CD4-positive, alpha-beta T cell treated with Interleukin-12 subunit alpha and Interleukin-12 subunit beta, for 1 hour (primary cell): Measurements from ENCODE around the gene PPIH.
A peak's percentile ranks its signal among the peaks of the same experiment; 100 is the strongest.
"Not testable (repeated sequence)": the region's sequence is repeated elsewhere in the genome, so short reads cannot be mapped to it uniquely, and the experiment has no call there.

Experiments
- DNase-seq: peaks from one replicate; pipeline ENCODE4 v3.0.0-alpha.2; 2020

Gene PPIH

DNA sequence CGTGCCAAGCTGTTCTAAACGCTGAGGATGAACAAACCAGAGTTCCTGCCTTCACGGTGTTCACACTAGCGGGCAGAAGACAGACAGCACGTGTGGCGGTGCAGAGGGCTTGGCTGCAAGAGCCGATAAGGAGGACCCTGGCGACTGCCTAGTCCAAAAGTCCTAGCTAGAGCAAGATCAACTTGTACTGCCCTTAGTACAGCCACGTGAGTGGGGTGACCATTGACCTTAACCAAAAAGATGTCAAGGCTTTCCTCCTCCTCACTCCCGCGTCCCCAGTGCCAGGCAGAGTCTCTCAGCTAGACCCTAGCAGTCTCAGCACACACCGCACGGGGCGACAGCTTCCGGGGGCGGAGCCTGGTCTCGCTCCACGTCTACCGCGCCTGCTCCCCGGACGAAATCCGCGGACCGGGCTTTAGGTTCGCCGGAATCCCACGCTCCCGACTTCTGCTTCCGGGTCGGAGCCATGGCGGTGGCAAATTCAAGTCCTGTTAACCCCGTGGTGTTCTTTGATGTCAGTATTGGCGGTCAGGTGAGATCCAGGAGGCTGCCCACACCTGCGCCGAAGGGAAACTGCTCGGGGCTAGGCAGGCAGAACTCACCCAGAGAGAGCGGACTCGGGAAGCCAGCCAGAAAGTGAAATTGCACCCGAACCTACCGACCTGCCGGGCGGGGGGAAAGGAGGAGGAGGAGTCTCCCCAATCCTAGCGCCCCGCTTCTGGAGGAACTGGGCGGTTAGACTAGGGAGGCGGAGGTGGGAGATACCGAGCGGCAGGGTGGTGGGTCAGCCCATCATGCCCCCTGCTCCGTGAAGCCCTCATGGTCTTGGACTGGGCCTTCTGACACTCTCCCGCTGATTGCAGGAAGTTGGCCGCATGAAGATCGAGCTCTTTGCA, at the start of gene PPIH:
TSS of gene PPIH (plus strand) at position 443 of the 896 bp plus-strand sequence. CDS start at position 467, 24 bp downstream.
- peak; percentile 93 for DNase-seq

DNA sequence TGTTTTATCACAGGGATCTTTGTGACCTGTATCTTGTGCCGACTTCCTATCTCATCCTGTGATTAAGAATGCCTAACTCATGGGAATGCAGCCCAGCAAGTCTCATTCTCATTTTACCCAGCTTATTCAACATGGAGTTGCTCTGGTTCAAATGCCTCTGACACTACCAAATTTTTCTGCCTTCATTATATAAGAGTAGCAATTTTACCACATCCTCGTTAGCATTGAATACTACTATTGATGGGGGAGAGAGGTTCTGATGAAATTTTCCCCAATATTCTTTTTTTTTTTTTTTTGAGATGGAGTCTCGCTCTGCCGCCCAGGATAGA, 44.5 kb upstream of the PPIH start:
- DNase-seq: no peak

DNA sequence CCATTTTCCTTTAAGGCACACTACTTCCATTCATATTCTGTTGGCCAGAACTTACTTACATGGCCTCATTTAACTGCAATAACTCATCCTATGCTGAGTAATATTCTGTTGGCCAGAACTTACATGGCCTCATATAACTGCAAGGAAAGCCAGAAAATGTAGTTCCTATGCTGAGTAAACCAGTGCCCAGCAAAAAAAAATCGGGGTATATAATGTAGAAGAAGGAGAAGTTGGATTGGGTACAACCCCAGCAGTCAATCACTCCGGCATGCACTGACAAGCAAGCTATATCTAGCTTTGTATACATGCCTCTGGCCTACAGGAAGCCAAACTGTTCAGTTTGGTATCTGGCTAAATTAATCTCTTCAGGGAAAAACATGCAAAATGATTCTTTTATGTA, 39.4 kb upstream of the PPIH start:
- DNase-seq: no peak

DNA sequence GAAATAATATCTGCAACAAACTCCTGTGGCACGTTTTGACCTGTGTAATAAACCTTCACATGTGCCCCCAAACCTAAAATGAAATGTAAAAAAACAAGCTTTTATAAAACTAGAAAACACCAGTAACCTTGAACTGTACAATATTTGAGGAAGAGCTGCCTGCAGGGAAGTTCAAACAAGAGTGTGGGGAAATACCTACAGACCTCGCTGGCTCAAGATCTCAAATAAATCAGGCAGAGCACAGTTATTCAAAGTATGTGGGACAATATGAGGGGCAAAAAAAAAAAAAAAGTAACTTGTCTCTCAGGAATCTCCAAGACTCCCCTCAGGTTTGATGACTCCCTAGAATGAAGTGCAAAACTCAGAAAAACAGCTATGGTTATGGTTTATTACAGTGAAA, 37.9 kb upstream of the PPIH start:
- DNase-seq: no peak

DNA sequence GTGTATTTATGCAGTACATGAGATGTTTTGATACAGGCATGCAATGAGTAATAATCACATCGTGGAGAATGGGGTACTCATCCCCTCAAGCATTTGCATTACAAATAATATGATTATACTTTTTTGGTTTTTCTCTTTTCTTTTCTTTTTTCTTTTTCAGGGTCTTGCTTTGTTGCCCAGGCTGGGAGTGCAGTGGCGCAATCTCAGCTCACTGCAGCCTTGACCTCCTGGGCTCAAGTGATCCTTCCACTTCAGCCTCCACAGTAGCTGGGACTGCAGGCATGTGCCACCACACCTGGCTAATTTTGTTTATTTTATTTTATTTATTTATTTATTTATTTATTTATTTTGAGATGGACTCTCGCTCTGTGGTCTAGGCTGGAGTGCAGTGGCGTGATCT, 37.0 kb upstream of the PPIH start:
- not testable (repeated sequence) for DNase-seq

DNA sequence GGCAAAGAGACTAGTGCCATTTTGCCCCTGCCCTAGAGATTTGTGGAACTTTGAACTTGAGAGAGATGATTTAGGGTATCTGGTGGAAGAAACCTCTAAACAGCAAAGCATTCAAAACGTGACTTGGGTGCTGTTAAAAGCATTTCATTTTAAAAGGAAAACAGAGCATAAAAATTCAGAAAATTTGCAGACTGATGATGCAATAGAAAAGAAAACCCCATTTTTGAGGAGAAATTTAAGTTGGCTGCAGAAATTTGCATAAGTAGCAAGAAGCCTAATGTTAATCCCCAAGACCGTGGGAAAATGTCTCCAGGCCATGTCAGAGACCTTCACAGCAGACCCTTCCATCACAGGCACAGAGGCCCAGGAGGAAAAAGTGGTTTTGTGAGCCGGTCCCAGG, 31.0 kb upstream of the PPIH start:
- DNase-seq: not testable (repeated sequence)

DNA sequence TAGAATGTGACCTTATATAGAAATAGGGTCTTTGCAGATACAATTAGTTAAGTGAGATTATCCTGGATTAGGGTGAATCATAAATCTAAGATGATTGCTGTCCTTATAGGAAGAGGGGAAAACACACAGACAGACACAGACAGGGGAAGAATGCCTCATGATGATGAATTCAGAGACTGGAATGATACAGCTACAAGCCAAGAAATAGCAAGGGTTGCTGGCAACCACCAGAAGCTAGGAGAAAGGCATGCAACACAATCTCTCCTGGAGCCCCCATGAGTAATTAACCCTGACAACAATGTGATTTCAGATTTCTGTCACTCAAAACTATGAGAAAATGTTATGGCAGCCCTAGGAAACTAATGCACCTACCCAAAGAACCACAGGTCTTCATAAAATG, 19.1 kb upstream of the PPIH start:
- no peak for DNase-seq

DNA sequence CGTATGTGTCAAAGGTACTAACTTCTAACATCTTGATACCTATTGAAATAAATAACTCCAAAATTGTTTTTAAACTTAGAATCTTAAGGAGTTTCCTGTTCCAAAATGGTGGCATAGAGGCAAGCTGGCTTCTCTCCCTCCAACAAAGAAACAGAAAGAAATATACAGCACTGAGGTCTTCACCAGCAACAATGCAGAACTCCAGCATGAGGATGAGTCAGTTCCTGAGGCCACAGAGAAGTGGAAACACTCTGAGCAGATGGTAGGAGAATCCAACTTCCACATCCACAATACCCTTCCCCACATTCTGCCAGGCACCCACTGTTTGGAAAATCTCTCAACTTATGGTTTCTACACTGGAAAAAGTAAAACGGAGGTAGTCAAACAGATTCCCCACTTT, 12.2 kb upstream of the PPIH start:
- DNase-seq: no peak

DNA sequence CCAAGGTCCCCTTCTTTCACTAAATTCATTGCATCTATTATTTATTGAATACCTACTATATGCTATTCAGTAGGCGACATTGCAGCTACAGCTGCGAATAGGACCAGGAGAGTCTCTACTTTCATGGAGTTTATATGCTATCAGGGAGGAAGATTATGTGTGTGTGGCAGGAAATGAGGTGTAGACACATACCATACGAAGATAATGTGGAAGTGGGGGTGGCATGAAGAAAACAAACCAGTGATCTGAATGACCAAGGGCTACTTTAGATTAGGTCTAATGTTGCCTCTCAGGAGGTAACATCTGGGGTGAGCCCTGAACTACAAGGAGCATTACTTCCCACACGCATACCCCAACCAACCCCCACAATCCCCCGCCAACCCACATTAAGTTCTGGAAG, 1.0 kb upstream of the PPIH start:
- no peak for DNase-seq

DNA sequence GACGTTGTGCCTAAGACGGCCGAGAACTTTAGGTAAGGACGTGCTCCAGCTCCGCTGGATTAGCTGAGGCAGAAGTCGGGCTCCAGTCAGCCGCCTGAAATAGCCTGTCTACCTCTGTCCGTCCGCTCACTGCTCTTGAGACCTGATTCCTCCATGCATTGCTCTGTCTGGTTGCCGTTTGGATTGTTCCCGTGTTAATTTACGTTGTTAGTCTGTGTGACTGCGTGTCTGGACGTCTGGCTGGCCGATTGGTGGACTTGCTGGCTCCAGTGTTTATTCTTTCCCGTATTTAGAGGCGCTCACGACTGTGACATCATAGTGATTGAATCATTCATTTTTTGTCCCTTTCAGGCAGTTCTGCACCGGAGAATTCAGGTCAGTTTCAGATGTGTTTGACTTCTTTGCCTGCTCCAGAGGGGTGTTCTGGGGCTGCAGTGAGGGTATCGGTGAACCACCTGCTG, 684 bp downstream of the PPIH start:
- no peak for DNase-seq

DNA sequence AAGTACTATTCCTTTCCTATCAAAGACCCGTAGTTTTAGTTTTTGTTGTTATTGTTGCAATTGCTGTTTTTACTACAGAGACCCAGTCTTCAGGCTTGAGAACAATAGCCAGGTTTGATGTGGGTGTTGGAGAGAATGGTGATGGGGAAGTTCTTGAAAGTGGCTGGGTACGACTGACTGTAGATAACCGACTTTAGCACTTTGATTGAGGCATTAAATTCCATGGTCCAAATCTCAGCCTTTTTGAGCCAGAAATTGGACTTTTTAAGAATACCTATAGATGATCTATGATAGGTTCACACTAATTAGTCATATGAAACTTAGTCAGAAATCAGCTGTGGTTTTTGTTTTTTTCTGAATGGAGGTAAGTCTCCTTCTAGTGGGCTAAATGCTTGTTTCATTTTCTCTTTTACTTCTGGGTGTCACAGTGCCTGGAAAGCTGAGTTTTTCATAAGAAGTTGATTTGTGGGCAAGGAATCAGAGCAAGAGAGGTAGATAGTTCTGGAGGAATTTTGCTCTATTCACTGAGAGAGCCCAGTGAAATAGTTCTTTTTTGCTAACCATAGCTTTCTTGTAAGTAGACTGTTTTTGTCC, 2.8 kb downstream of the PPIH start:
- DNase-seq: no peak

DNA sequence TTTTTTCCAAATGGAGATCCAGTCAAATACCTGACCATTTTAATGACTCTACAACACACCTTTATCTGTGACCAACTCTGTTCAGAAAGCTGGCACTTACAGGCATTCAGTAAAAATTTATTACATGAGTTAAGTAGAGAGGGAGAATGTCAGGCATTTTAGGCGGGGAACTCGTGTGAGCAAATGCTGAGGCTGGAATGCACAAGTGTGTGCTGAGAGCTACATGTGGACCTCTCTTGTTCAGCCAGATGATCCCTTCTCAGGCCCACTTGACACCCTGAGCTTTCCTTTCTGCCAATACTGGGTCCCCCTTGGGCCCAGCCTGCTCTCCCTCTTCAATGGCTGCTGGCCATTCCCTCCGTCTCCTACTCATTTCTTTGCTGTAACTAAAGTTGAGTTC, 11.7 kb downstream of the PPIH start:
- DNase-seq: no peak

DNA sequence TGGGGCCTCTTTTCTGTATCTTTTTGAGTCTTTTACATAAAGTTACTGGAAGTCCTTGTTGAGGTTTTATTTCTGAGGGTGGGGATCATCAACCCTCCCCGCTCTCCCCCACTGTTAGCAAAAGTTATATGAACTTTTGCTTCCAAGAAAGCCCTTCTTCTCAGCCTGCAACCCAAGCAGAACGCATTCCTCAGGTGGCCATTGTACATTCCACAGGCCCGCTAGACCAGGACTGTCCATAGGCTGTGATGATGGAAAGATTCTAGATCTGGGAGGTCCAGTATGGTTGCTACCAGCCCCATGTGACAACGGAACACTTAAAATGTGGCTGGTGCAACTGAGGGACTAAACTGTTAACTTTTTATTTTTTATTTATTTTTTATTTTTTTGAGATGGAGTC, 12.2 kb downstream of the PPIH start:
- DNase-seq: no peak

DNA sequence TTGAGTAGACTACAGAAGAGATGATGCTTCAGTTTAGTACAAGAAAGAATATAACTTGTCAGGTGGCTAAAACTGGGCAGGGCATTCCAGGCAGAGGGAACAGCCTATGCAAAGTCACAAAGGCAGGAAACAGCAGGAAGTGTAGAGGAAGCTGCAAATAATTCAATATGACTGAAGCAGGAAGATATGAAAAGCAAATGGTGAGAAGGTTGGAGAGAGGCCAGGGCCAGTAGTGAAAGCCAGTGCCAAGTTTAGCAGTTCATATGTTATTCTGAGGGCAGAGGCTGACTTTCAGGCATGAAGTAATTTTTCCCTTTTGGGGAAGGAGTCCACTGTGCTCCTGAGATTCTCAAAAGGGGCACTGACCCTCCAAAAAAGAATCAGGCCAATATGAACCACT, 16.0 kb downstream of the PPIH start:
- no peak for DNase-seq

DNA sequence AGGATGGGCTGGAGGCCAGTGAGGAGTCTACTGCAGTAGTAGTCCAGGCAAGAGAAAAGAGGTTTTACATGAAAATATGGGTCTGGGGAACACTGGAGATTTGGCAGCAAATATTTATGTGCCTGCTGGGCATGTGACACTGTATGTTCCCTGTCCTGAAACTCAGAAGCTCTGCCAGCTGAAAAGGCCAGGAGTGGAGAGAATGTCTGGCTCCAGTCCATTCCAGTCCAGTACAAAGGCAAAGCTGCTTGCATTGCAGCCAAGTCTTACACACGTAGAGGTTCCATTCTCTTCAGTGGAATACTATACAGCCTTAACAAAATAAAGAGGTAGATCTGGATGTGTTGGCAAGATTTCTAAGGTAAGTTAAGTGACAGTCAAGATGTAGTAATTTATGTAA, 16.5 kb downstream of the PPIH start:
- DNase-seq: no peak

DNA sequence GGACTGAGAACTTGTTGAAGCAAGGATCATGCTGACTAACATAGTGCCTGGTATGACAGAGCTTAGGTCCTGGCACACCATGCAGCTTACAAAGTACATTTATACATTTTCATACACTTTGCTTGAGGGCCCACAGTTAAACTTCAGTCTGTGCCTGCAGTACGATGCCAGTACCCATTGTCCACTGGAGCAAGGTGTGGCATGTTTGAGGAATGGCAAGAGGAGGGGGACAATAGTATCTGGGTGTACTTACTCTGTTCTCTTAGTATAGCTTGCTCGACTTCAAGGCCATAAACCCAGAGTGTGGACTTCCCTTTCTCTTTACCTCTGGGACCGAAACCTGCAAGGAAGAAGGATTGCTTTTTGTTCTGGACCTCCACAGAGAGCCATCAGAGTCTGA, 17.2 kb downstream of the PPIH start:
- DNase-seq: no peak

DNA sequence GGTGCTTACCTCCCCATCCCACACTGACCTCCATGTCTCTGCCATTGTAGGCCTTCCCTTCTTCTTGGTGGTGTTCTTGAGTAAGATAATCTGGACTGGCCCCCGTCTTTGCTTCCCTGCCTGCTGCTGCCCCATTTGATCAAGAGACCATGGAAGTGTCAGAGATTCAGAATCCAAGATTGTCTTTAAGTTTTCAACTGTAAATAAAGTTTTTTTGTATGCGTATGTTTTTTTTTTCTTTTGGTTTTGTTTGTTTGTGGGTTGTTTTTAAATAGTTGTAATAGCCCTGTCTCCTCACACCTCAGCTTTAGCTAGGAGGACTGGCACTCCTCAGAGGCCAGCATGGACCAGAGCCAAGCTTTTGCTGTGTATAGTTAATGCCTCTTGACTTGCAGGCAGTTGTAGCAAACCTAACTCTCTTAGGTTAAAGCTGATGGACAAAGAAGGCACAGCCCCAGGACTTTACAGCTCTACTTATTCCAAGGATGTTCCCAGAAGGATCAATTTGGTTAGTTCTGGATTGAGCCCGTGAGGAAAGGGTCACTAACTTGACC, 18.4 kb downstream of the PPIH start:
- no peak for DNase-seq

DNA sequence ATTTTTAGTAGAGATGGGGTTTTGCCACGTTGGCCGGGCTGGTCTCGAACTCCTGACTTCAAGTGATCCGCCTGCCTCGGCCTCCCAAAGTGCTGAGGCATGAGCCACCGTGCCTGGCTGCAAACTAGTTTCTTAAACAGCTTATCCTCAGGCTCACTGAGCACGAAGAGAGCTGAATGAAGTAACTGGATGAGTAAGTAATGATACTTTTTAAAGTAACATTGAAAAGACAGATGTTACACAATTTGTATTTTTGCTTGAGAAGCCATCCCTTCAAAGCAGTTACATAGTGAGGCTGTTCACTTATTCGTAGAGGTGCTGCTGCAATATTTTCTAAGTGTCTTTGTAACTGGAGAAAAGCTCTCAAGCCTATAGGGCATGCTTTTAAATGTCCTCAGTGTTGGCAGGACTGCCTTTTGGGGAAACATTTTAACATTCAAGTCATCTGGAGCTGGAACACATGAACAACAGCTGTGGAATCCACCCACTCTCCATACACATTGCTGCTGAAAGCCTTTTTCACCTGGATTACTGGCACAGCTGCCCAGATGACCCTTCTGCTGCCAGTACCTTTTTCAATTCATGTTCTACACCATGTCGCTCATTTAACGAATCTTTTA, 21.3 kb downstream of the PPIH start:
- DNase-seq: no peak

DNA sequence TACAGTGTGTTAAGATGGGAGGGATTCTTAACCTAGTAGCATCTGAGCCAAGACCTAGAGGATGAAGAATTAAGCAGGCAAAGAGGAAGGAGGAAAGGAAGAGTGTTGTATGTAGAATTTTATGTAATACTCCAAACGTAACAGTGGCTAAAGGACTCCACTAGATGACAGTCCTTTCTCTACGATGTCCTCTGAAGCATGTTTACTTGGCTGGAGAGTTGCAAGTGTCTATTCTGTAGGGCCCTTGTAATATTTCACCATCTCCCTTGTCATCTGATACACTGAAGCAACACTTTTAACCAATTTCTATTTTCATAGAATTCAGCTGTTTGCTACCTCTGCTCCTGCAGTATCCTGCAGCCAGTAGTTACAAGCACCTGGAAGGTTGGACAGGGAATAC, 21.8 kb downstream of the PPIH start:
- no peak for DNase-seq

DNA sequence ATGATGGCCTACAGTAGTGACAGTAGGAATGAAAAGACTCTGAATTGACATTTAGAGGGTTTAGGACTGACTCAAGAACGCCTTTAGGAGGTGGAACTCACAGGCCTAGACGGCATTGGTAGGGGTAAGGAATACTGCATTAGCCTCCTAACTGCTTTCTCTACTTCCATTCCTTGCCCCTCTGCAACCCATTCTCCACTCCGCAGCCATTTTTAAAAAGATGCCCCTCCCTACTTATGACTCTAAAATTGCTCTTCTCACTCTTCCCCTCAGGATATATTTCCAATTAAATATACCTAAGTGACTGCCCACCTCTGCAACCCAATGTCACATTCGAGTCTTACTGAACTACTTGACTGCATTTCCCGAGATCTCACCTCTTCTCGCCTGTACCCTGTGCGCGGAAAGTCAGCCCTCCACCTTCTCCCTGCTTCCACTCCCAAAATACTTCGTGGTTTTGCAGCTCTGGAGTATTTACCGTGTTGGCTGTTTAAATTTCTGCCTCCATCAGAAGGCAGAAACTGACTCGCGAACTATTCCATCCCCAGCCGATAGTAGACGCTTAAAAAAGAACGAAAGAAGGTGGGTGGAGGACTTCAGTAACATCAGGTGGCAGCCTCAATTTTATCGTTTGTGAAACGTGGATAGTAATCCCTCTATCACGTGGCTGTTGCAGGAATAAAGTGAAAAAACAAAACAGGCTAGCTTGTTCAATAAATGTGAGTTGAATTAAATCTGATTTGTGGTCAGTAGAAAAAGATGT, 22.9 kb downstream of the PPIH start:
- DNase-seq: peak; percentile 35

DNA sequence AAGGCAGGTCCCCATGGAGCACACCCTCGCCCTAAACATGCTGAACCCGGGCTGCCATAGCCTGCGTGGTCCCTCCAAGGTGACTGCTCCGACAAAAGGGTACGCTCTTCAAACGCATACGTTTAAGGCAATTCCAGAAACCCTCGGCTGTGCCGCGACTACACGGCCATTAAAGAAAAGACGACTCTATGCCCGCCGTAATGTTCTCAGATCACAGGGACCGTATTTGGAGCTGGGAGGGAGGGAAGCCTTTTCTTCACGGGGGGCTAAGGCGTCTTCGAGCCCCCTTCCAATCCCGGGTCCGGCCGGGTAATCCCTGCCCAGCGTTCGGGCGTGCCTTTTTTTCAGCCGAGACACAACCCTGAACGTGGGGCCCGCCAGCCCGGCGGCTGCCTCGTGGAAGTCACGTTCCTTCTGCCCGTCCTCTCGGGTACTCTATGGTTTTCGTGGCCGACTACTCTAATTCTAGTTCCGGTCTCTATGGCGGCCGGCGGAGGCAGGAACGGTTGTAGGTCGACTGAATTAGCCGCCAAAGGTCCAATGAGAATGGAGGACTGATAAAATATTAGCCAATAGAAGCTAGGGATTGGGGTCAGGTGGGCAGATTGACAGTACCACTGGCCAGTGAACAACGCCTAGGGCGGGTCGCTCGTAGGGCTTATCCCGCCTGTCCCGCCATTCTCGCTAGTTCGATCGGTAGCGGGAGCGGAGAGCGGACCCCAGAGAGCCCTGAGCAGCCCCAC, 23.7 kb downstream of the PPIH start, which contains the start of gene YBX1:
TSS of gene YBX1 (plus strand) at position 678 of the 743 bp plus-strand sequence. CDS start 148 bp downstream, outside the sequence.
- DNase-seq: peak; percentile 98

DNA sequence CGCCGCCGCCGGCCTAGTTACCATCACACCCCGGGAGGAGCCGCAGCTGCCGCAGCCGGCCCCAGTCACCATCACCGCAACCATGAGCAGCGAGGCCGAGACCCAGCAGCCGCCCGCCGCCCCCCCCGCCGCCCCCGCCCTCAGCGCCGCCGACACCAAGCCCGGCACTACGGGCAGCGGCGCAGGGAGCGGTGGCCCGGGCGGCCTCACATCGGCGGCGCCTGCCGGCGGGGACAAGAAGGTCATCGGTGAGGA, 24.2 kb downstream of the PPIH start:
- not testable (repeated sequence) for DNase-seq
